Psoas muscle (tissue), 8 donors: ENCODE results near the gene ABCC2. TPM values are rescaled to one million over a fixed set of nuclear protein-coding genes. Genes with fewer than 3 reads are reported as not detected.
"Not testable (repeated sequence)": the region's sequence is repeated elsewhere in the genome, so short reads cannot be mapped to it uniquely, and the experiment has no call there.

Source experiments
- ATAC-seq, 4 donors: fragments of 200-7000 bp; cut with Tn5 transposase; one replicate each; pipeline ENCODE4 v1.9.1; 2020; ENCODE audit warnings: moderate library complexity in 3 of 4, mild to moderate bottlenecking in 2 of 4
- DNase-seq, 2 donors: peaks; one replicate each; pipeline ENCODE4 v3.0.0-alpha.2; 2020
- H3K27ac ChIP-seq: fragments of 200-600 bp; one replicate; pipeline ENCODE4 v1.8.0; 2022
- H3K27me3 ChIP-seq, 3 donors: fragments of 200-600 bp in 1 of 3; one replicate each; pipeline versions ENCODE4 v1.6.1 to v1.8.0; 2013 to 2022; ENCODE audit warnings: low read length in 2 of 3, mild to moderate bottlenecking in 2 of 3, moderate library complexity in 1 of 3; ENCODE audit not compliant: insufficient read depth in 3 of 3
- H3K36me3 ChIP-seq, 2 donors: fragments of 200-600 bp in 1 of 2; one replicate each; pipeline versions ENCODE4 v1.6.1 to v1.8.0; 2013 to 2022; ENCODE audit warnings: low read depth in 1 of 2, mild to moderate bottlenecking in 1 of 2, moderate library complexity in 1 of 2; ENCODE audit not compliant: insufficient read depth in 1 of 2
- H3K4me1 ChIP-seq: fragments of 200-600 bp; one replicate; pipeline ENCODE4 v1.8.0; 2022
- H3K4me3 ChIP-seq: fragments of 200-600 bp; one replicate; pipeline ENCODE4 v1.8.0; 2022; ENCODE audit warnings: mild to moderate bottlenecking
- H3K9me3 ChIP-seq: fragments of 200-600 bp; one replicate; pipeline ENCODE4 v1.8.0; 2022
- CTCF ChIP-seq: fragments of 200-600 bp; IDR thresholded peaks from one replicate; pipeline ENCODE4 v1.8.0; 2022; ENCODE audit warnings: antibody characterized with exemption
- WGBS, 3 donors: extraction: QIAGEN DNeasy Blood & Tissue Kit; methylation state at CpG; one replicate each; pipeline versions ENCODE4 v1.1.6 to v1.1.7; 2013; 5-methylcytosine and 5-hydroxymethylcytosine counted together
- intact Hi-C, 2 donors: fragments of 100-400 bp; cut with DNase I; formaldehyde crosslinking; loops; one replicate each; pipeline versions ENCODE4 v1.11.0 to v1.14.2; 2022
- polyA plus RNA-seq, 3 donors: library from polyadenylated mRNA; stranded (reverse); fragments of 200-250 nt; gene quantifications; one replicate each; pipeline ENCODE4 v1.2.3, GENCODE V29; 2013
- total RNA-seq, 4 donors: library from RNA; stranded (reverse); fragmentation: NEBNext Ultra II Directional in 2 of 4; extraction: Animal tissue kit (Norgen Biotek cat#: 25700) in 2 of 4; gene quantifications; one replicate each; pipeline versions ENCODE4 v1.2.1 to v1.2.4, GENCODE V29; 2021 to 2023
- donor health status: healthy with polysubstance abuse.
- donor health status: DM: no; HTN: no; CAD: no; lungs with moderate emphysema.
- donor health status: Bipolar disorder and iron deficiency.
- donor health status: healthy.
- donor health status: DM: yes; HTN: yes; CAD: no.
- donor health status: DM: no; HTN: no; CAD: no.
- donor health status: DM: no; HTN: no; CAD: no.
- donor health status: DM: yes; HTN: yes; CAD: no.

ABCC2 gene
- total and polyA plus RNA-seq, 7 donors = 0.23 to 2.3 (median 0.64) TPM

GRCh38 chr10:99835947-99836346, 53.5 kb downstream of the ABCC2 start:
- intact Hi-C loops = no loop called here
- WGBS, 3 donors = 86 to 90% (median 88%) methylated on average over 8 of the region's 8 CpGs
- no peak for TF ChIP-seq CTCF
- no peak overlapping the region for H3K27ac ChIP-seq
- DNase-seq (no peak), ATAC-seq (no peak)
- no peak overlapping the region for H3K4me3 ChIP-seq
- H3K4me1 ChIP-seq = no peaks in the 10 kb centered on the region
- H3K36me3 ChIP-seq = peaks cover 0 to 54% of the 10 kb centered on the region in 2 donors
- no peaks in the 10 kb centered on the region for H3K27me3 ChIP-seq
- no peaks in the 10 kb centered on the region for H3K9me3 ChIP-seq

GRCh38 chr10:99836711-99837110, 54.3 kb downstream of the ABCC2 start:
- WGBS, 3 donors = 43 to 73% (median 47%) methylated on average over 2 of the region's 2 CpGs
- intact Hi-C loops = no loop called here
- ATAC-seq (no peak), DNase-seq (no peak)
- Histone ChIP-seq H3K9me3 (no peaks in the 10 kb centered on the region), H3K27ac (no peak overlapping the region), H3K27me3 (no peaks in the 10 kb centered on the region), H3K4me3 (no peak overlapping the region), H3K36me3 (peaks cover 0 to 46% of the 10 kb centered on the region in 2 donors), H3K4me1 (no peaks in the 10 kb centered on the region)
- TF ChIP-seq CTCF = no peak

- not testable (repeated sequence) for ATAC-seq, H3K9me3 ChIP-seq, H3K27me3 ChIP-seq, H3K4me3 ChIP-seq, H3K4me1 ChIP-seq, DNase-seq, H3K27ac ChIP-seq
- H3K36me3 ChIP-seq = peaks cover 0 to 18% of the 10 kb centered on the region in 2 donors
- intact Hi-C loops = loop anchor here in 1 of 2 donors (10.0 kb wide), 1 partner anchor 174 kb away; no protein-coding TSS in a partner anchor
- 87 to 95% (median 89%) methylated on average over 2 of the region's 2 CpGs for WGBS, 3 donors
These were observed 58.4 kb downstream of the ABCC2 start for GRCh38 chr10:99840859-99841258.

GRCh38 chr10:99841746-99842145, 59.3 kb downstream of the ABCC2 start:
- no peak for DNase-seq
- intact Hi-C loops = loop anchor here in 1 of 2 donors (10.0 kb wide), 1 partner anchor 173 kb away; no protein-coding TSS in a partner anchor
- no peak for TF ChIP-seq CTCF
- no peak for ATAC-seq
- H3K9me3 ChIP-seq = no peaks in the 10 kb centered on the region
- H3K27ac ChIP-seq = no peak overlapping the region
- no peaks in the 10 kb centered on the region for H3K27me3 ChIP-seq
- no peak overlapping the region for H3K4me3 ChIP-seq
- 89 to 92% (median 90%) methylated on average over 7 of the region's 7 CpGs for WGBS, 3 donors
- peaks cover 0 to 15% of the 10 kb centered on the region in 2 donors for H3K36me3 ChIP-seq
- peaks cover 9% of the 10 kb centered on the region for H3K4me1 ChIP-seq

- no peak overlapping the region for H3K4me3 ChIP-seq
- TF ChIP-seq CTCF = no peak
- 74 to 92% (median 83%) methylated on average over 3 of the region's 3 CpGs for WGBS, 3 donors
- intact Hi-C loops = loop anchor here in 1 of 2 donors (10.0 kb wide), 1 partner anchor 171 kb away; no protein-coding TSS in a partner anchor
- H3K27ac ChIP-seq = no peak overlapping the region
- DNase-seq (no peak), ATAC-seq (no peak)
- H3K9me3 ChIP-seq = no peaks in the 10 kb centered on the region
- H3K4me1 ChIP-seq = peaks cover 10% of the 10 kb centered on the region
- H3K36me3 ChIP-seq = peaks cover 0 to 24% of the 10 kb centered on the region in 2 donors
- no peaks in the 10 kb centered on the region for H3K27me3 ChIP-seq
These were observed 60.9 kb downstream of the ABCC2 start for GRCh38 chr10:99843310-99843709.
